KMS-11 (cell line): ENCODE measurements around the gene C9orf85.
A peak's percentile ranks its signal among the peaks of the same experiment; 100 is the strongest.

Experiments
- H2AFZ ChIP-seq: fragments of 200-600 bp; sonication (generic); 2 replicates; pipeline ENCODE4 v1.6.1; 2016; ENCODE audit warnings: antibody characterized with exemption, mixed run types, low read depth
- H3K27ac ChIP-seq: fragments of 200-600 bp; sonication (generic); 2 replicates; pipeline ENCODE4 v1.6.1; 2016; ENCODE audit warnings: mild to moderate bottlenecking, mixed run types
- H3K27me3 ChIP-seq: fragments of 200-600 bp; sonication (generic); 2 replicates; pipeline ENCODE4 v1.6.1; 2017; ENCODE audit warnings: mild to moderate bottlenecking, low read depth, mixed run types, moderate library complexity; ENCODE audit not compliant: insufficient read depth
- H3K36me3 ChIP-seq: fragments of 200-600 bp; sonication (generic); 2 replicates; pipeline ENCODE4 v1.6.1; 2017; ENCODE audit warnings: mild to moderate bottlenecking, mixed run types; ENCODE audit not compliant: insufficient read depth
- H3K4me1 ChIP-seq: fragments of 200-600 bp; sonication (generic); 2 replicates; pipeline ENCODE4 v1.6.1; 2016; ENCODE audit warnings: mild to moderate bottlenecking, low read depth, mixed run types; ENCODE audit not compliant: poor library complexity, severe bottlenecking
- H3K4me2 ChIP-seq: fragments of 200-600 bp; sonication (generic); 2 replicates; pipeline ENCODE4 v1.7.0; 2016; ENCODE audit warnings: mild to moderate bottlenecking, mixed run types
- H3K4me3 ChIP-seq: fragments of 200-600 bp; sonication (generic); IDR thresholded peaks from 2 replicates; pipeline ENCODE4 v1.6.1; 2017; ENCODE audit warnings: low read depth, low read length, mixed read lengths; ENCODE audit not compliant: insufficient read depth
- H3K79me2 ChIP-seq: fragments of 200-600 bp; sonication (generic); 2 replicates; pipeline ENCODE4 v1.6.1; 2016; ENCODE audit warnings: low read depth, mixed run types; ENCODE audit not compliant: insufficient read depth
- H3K9ac ChIP-seq: fragments of 200-600 bp; sonication (generic); 2 replicates; pipeline ENCODE4 v1.6.1; 2016; ENCODE audit warnings: mild to moderate bottlenecking, mixed run types
- H4K20me1 ChIP-seq: fragments of 200-600 bp; sonication (generic); 2 replicates; pipeline ENCODE4 v1.6.1; 2016; ENCODE audit warnings: mild to moderate bottlenecking, mixed run types; ENCODE audit not compliant: insufficient read depth
- CTCF ChIP-seq: fragments of 200-600 bp; sonication (generic); conservative IDR thresholded peaks from 2 replicates; pipeline ENCODE4 v1.6.1; 2017; ENCODE audit warnings: low read depth, mild to moderate bottlenecking, antibody characterized with exemption, low read length, moderate library complexity, mixed read lengths

C9orf85 gene

GRCh38 chr9:71890042-71890679 lies 21.3 kb upstream of the C9orf85 start:
- Histone ChIP-seq H3K36me3 (no peaks in the 10 kb centered on the region), H3K27me3 (no peaks in the 10 kb centered on the region), H3K27ac (no peak overlapping the region), H3K79me2 (peaks cover 93% of the 10 kb centered on the region), H2AFZ (no peak overlapping the region), H3K4me2 (no peak overlapping the region), H3K4me3 (no peak overlapping the region), H4K20me1 (peaks cover 10% of the 10 kb centered on the region; the same call in 1 of the 2 replicates), H3K4me1 (peaks cover 11% of the 10 kb centered on the region), H3K9ac (no peak overlapping the region)
- TF ChIP-seq CTCF: no peak

- no peak for TF ChIP-seq CTCF
- Histone ChIP-seq H3K36me3 (no peaks in the 10 kb centered on the region), H2AFZ (no peak overlapping the region), H3K9ac (no peak overlapping the region), H3K4me3 (no peak overlapping the region), H3K4me1 (peaks cover 26% of the 10 kb centered on the region), H3K79me2 (peaks cover 95% of the 10 kb centered on the region), H4K20me1 (peaks cover 10% of the 10 kb centered on the region; the same call in 1 of the 2 replicates), H3K4me2 (no peak overlapping the region), H3K27ac (no peak overlapping the region), H3K27me3 (no peaks in the 10 kb centered on the region)
Measured at GRCh38 chr9:71891557-71892189, 19.8 kb upstream of the C9orf85 start.

GRCh38 chr9:71895117-71895516 lies 16.3 kb upstream of the C9orf85 start:
- H3K79me2 ChIP-seq: peaks cover 99% of the 10 kb centered on the region
- peak overlapping the region; percentile 47 for H3K4me2 ChIP-seq
- H4K20me1 ChIP-seq: peaks cover 11% of the 10 kb centered on the region
- no peak overlapping the region for H3K9ac ChIP-seq
- peaks cover 61% of the 10 kb centered on the region for H3K4me1 ChIP-seq
- no peaks in the 10 kb centered on the region for H3K27me3 ChIP-seq
- no peaks in the 10 kb centered on the region for H3K36me3 ChIP-seq
- H3K4me3 ChIP-seq: no peak overlapping the region
- H2AFZ ChIP-seq: no peak overlapping the region
- H3K27ac ChIP-seq: no peak overlapping the region
- TF ChIP-seq CTCF: no peak

GRCh38 chr9:71895955-71896354 lies 15.5 kb upstream of the C9orf85 start:
- Histone ChIP-seq H3K4me2 (peak overlapping the region; percentile 47; the same call in 1 of the 2 replicates), H3K27ac (no peak overlapping the region), H3K4me3 (no peak overlapping the region), H2AFZ (no peak overlapping the region), H3K79me2 (peaks cover 100% of the 10 kb centered on the region), H3K9ac (no peak overlapping the region), H3K36me3 (no peaks in the 10 kb centered on the region), H3K27me3 (no peaks in the 10 kb centered on the region), H4K20me1 (peaks cover 11% of the 10 kb centered on the region), H3K4me1 (peaks cover 62% of the 10 kb centered on the region)
- no peak for TF ChIP-seq CTCF
